ENCODE data around the gene ANXA3.

ANXA3 gene

GRCh38 chr4:78611215-78611558 lies 59.6 kb downstream of the ANXA3 start:
- no peak for DNase-seq (ENCODE audit: low read depth)

GRCh38 chr4:78612398-78613178 lies 61.0 kb downstream of the ANXA3 start:
- DNase-seq (ENCODE audit: low read depth), result peak; percentile 24

- no peak for DNase-seq (ENCODE audit: low read depth)
Observed at GRCh38 chr4:78613522-78614321, 62.2 kb downstream of the ANXA3 start.

GRCh38 chr4:78616046-78616498 lies 64.5 kb downstream of the ANXA3 start:
- no peak for DNase-seq (ENCODE audit: low read depth)

GRCh38 chr4:78618436-78618835 lies 66.9 kb downstream of the ANXA3 start:
- no peak for DNase-seq (ENCODE audit: low read depth)

- no peak for DNase-seq (ENCODE audit: low read depth)
Observed at GRCh38 chr4:78621395-78621794, 69.8 kb downstream of the ANXA3 start.

- peak; percentile 42 for DNase-seq (ENCODE audit: low read depth)
Observed at GRCh38 chr4:78622253-78622979, 70.8 kb downstream of the ANXA3 start.

- no peak for DNase-seq (ENCODE audit: low read depth)
Observed at GRCh38 chr4:78624048-78624447, 72.5 kb downstream of the ANXA3 start.

- no peak for DNase-seq (ENCODE audit: low read depth)
Observed at GRCh38 chr4:78625073-78625472, 73.5 kb downstream of the ANXA3 start.

GRCh38 chr4:78627046-78627965 lies 75.7 kb downstream of the ANXA3 start:
- no peak for DNase-seq (ENCODE audit: low read depth)

- no peak for DNase-seq (ENCODE audit: low read depth)
Observed at GRCh38 chr4:78627966-78628678, 76.6 kb downstream of the ANXA3 start.

GRCh38 chr4:78629991-78630541 lies 78.5 kb downstream of the ANXA3 start:
- no peak for DNase-seq (ENCODE audit: low read depth)

- DNase-seq (ENCODE audit: low read depth), result no peak
Observed at GRCh38 chr4:78630615-78631014, 79.0 kb downstream of the ANXA3 start.

- DNase-seq (ENCODE audit: low read depth), result no peak
Observed at GRCh38 chr4:78634011-78634664, 82.6 kb downstream of the ANXA3 start.

GRCh38 chr4:78638337-78639172 lies 87.0 kb downstream of the ANXA3 start:
- no peak for DNase-seq (ENCODE audit: low read depth)

GRCh38 chr4:78640714-78641113 lies 89.1 kb downstream of the ANXA3 start:
- DNase-seq (ENCODE audit: low read depth), result no peak

GRCh38 chr4:78642934-78643333 lies 91.4 kb downstream of the ANXA3 start:
- DNase-seq (ENCODE audit: low read depth), result no peak

- no peak for DNase-seq (ENCODE audit: low read depth)
Observed at GRCh38 chr4:78644063-78644691, 92.6 kb downstream of the ANXA3 start.
